ENCODE measurements around the gene FSD1.

GRCh38 chr19:4301590-4302242 lies 2.7 kb upstream of the FSD1 start:
- no peak for TF ChIP-seq POLR2AphosphoS5 (IDR thresholded peaks at IDR 0.05; ENCODE audit: low read depth)
- TF ChIP-seq REST (IDR thresholded peaks at IDR 0.05; ENCODE audit: insufficient replicate concordance, low read depth): no peak
- TF ChIP-seq CTCF (IDR thresholded peaks at IDR 0.05; ENCODE audit: insufficient read depth, low read length): no peak
- TF ChIP-seq GABPA (IDR thresholded peaks at IDR 0.05; ENCODE audit: low read depth): no peak
- TF ChIP-seq SPI1 (IDR thresholded peaks at IDR 0.05; ENCODE audit: borderline replicate concordance, low read depth): no peak
